ENCODE measurements around the gene MLEC. TPM values are rescaled to one million over a fixed set of nuclear protein-coding genes. Genes with fewer than 3 reads are reported as not detected.

The MLEC gene
- total RNA-seq, 1 donor from 2014 or later: 152 TPM

- no peaks in the 10 kb centered on the region for H3K9me3 ChIP-seq (ENCODE audit: insufficient read depth, low read depth, low read length)
- no peaks in the 10 kb centered on the region for H4K20me1 ChIP-seq (ENCODE audit: insufficient read depth, low read length)
- H3K27me3 Mint-ChIP-seq (ENCODE audit: low read depth, unreplicated experiment): peaks cover 27% of the 10 kb centered on the region
- H2AFZ ChIP-seq (ENCODE audit: low read depth, low read length): no peak overlapping the region
- no peaks in the 10 kb centered on the region for H3K36me3 ChIP-seq (ENCODE audit: insufficient read depth, low read length)
- H3K4me2 ChIP-seq (ENCODE audit: low read length): no peak overlapping the region
- H3K36me3 Mint-ChIP-seq (ENCODE audit: low read depth, unreplicated experiment): no peaks in the 10 kb centered on the region
- no peak overlapping the region for H3K27ac Mint-ChIP-seq (ENCODE audit: unreplicated experiment)
- no peaks in the 10 kb centered on the region for H3K4me1 ChIP-seq (ENCODE audit: insufficient read depth, low read length)
- no peak overlapping the region for H3K9ac ChIP-seq (ENCODE audit: low read length)
- H3K79me2 ChIP-seq (ENCODE audit: insufficient read depth, low read length): no peaks in the 10 kb centered on the region
- peaks cover 2% of the 10 kb centered on the region for H3K9me3 Mint-ChIP-seq (ENCODE audit: unreplicated experiment)
- DNase-seq (ENCODE audit: low read depth) (no peak), FAIRE-seq (no peak)
- H3K4me3 ChIP-seq (ENCODE audit: insufficient read depth, low read depth, low read length): no peak overlapping the region
- TF ChIP-seq EZH2 (IDR thresholded peaks at IDR 0.05; ENCODE audit: insufficient read depth, low read length) (no peak), CTCF (IDR thresholded peaks at IDR 0.05; ENCODE audit: insufficient read depth, low read depth, low read length) (no peak)
- H3K4me3 Mint-ChIP-seq (ENCODE audit: unreplicated experiment): no peak overlapping the region
- H3K27me3 ChIP-seq (ENCODE audit: insufficient read depth, low read length): no peaks in the 10 kb centered on the region
- H3K27ac ChIP-seq (ENCODE audit: low read depth, low read length): no peak overlapping the region
- H3K4me1 Mint-ChIP-seq (ENCODE audit: low read depth, unreplicated experiment): no peaks in the 10 kb centered on the region
Measured at GRCh38 chr12:120661432-120661831, 25.5 kb upstream of the MLEC start.

- no peaks in the 10 kb centered on the region for H3K9me3 ChIP-seq (ENCODE audit: insufficient read depth, low read depth, low read length)
- peaks cover 2% of the 10 kb centered on the region for H3K9me3 Mint-ChIP-seq (ENCODE audit: unreplicated experiment)
- no peaks in the 10 kb centered on the region for H3K79me2 ChIP-seq (ENCODE audit: insufficient read depth, low read length)
- no peak overlapping the region for H3K4me3 ChIP-seq (ENCODE audit: insufficient read depth, low read depth, low read length)
- no peaks in the 10 kb centered on the region for H3K4me1 Mint-ChIP-seq (ENCODE audit: low read depth, unreplicated experiment)
- no peak for TF ChIP-seq EZH2 (IDR thresholded peaks at IDR 0.05; ENCODE audit: insufficient read depth, low read length)
- TF ChIP-seq CTCF (IDR thresholded peaks at IDR 0.05; ENCODE audit: insufficient read depth, low read depth, low read length): no peak
- H4K20me1 ChIP-seq (ENCODE audit: insufficient read depth, low read length): no peaks in the 10 kb centered on the region
- H2AFZ ChIP-seq (ENCODE audit: low read depth, low read length): no peak overlapping the region
- no peaks in the 10 kb centered on the region for H3K36me3 Mint-ChIP-seq (ENCODE audit: low read depth, unreplicated experiment)
- H3K4me3 Mint-ChIP-seq (ENCODE audit: unreplicated experiment): no peak overlapping the region
- H3K27ac Mint-ChIP-seq (ENCODE audit: unreplicated experiment): no peak overlapping the region
- DNase-seq (ENCODE audit: low read depth): no peak
- H3K27me3 Mint-ChIP-seq (ENCODE audit: low read depth, unreplicated experiment): peaks cover 26% of the 10 kb centered on the region
- no peak overlapping the region for H3K9ac ChIP-seq (ENCODE audit: low read length)
- no peaks in the 10 kb centered on the region for H3K36me3 ChIP-seq (ENCODE audit: insufficient read depth, low read length)
- no peak overlapping the region for H3K4me2 ChIP-seq (ENCODE audit: low read length)
- no peaks in the 10 kb centered on the region for H3K27me3 ChIP-seq (ENCODE audit: insufficient read depth, low read length)
- FAIRE-seq: no peak
- H3K4me1 ChIP-seq (ENCODE audit: insufficient read depth, low read length): no peaks in the 10 kb centered on the region
- H3K27ac ChIP-seq (ENCODE audit: low read depth, low read length): no peak overlapping the region
Measured at GRCh38 chr12:120662879-120663278, 24.1 kb upstream of the MLEC start.

- no peak overlapping the region for H3K4me3 ChIP-seq (ENCODE audit: insufficient read depth, low read depth, low read length)
- H3K9ac ChIP-seq (ENCODE audit: low read length): no peak overlapping the region
- H3K9me3 Mint-ChIP-seq (ENCODE audit: unreplicated experiment): peaks cover 2% of the 10 kb centered on the region
- H3K36me3 Mint-ChIP-seq (ENCODE audit: low read depth, unreplicated experiment): no peaks in the 10 kb centered on the region
- H3K4me1 Mint-ChIP-seq (ENCODE audit: low read depth, unreplicated experiment): no peaks in the 10 kb centered on the region
- H3K27ac Mint-ChIP-seq (ENCODE audit: unreplicated experiment): no peak overlapping the region
- no peaks in the 10 kb centered on the region for H4K20me1 ChIP-seq (ENCODE audit: insufficient read depth, low read length)
- no peak overlapping the region for H3K4me3 Mint-ChIP-seq (ENCODE audit: unreplicated experiment)
- TF ChIP-seq CTCF (IDR thresholded peaks at IDR 0.05; ENCODE audit: insufficient read depth, low read depth, low read length) (no peak), EZH2 (IDR thresholded peaks at IDR 0.05; ENCODE audit: insufficient read depth, low read length) (no peak)
- H2AFZ ChIP-seq (ENCODE audit: low read depth, low read length): no peak overlapping the region
- H3K4me2 ChIP-seq (ENCODE audit: low read length): no peak overlapping the region
- DNase-seq (ENCODE audit: low read depth) (no peak), FAIRE-seq (no peak)
- no peak overlapping the region for H3K27ac ChIP-seq (ENCODE audit: low read depth, low read length)
- H3K36me3 ChIP-seq (ENCODE audit: insufficient read depth, low read length): no peaks in the 10 kb centered on the region
- no peaks in the 10 kb centered on the region for H3K79me2 ChIP-seq (ENCODE audit: insufficient read depth, low read length)
- H3K9me3 ChIP-seq (ENCODE audit: insufficient read depth, low read depth, low read length): no peaks in the 10 kb centered on the region
- H3K27me3 Mint-ChIP-seq (ENCODE audit: low read depth, unreplicated experiment): peaks cover 25% of the 10 kb centered on the region
- H3K4me1 ChIP-seq (ENCODE audit: insufficient read depth, low read length): no peaks in the 10 kb centered on the region
- H3K27me3 ChIP-seq (ENCODE audit: insufficient read depth, low read length): no peaks in the 10 kb centered on the region
Measured at GRCh38 chr12:120663741-120664140, 23.2 kb upstream of the MLEC start.
